GM23248 (cell line): ENCODE results near the gene RER1.

Experiments used
- EZH2 ChIP-seq: fragments of 200-600 bp; sonication (generic); IDR thresholded peaks from 2 replicates; pipeline ENCODE4 v1.6.1; 2018; ENCODE audit warnings: antibody characterized with exemption, mild to moderate bottlenecking; ENCODE audit not compliant: insufficient read depth, poor library complexity, severe bottlenecking
- EZH2phosphoT487 ChIP-seq: fragments of 200-600 bp; sonication (generic); IDR thresholded peaks from 2 replicates; pipeline ENCODE4 v1.6.1; 2018; ENCODE audit warnings: antibody characterized with exemption, moderate library complexity, mild to moderate bottlenecking, low read depth; ENCODE audit not compliant: insufficient read depth

- TF ChIP-seq EZH2 (no peak), EZH2phosphoT487 (no peak)
Measured at GRCh38 chr1:2345297-2346075, 46.2 kb upstream of the RER1 start.
